GM18870 (cell line): ENCODE measurements around the gene VEZF1.

Experiments
- ATAC-seq: cut with Tn5 transposase; IDR thresholded peaks from one replicate; pipeline ENCODE4 v1.9.1; 2021; ENCODE audit warnings: moderate library complexity; ENCODE audit not compliant: unreplicated experiment

Gene VEZF1

DNA sequence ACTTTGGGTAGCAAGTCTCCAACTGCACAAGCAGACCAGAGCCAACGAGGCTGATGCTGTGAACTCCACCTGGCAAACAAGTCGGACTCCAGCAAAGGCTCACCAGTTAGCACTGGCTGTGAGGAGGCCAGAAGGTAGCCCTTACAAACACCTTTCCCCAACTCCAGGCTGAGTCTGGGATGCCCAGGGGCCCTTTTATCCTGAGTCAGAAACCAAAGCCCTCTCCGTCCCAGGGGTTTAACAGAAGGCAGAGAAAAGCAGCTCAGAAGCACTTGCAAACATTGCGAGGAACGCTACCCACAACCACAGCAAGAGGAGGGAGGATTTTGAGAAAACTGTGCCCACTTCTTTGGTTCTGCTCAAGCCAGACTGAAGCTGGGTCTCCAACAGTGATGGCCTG lies 57.8 kb downstream of the VEZF1 start:
- no peak for ATAC-seq

DNA sequence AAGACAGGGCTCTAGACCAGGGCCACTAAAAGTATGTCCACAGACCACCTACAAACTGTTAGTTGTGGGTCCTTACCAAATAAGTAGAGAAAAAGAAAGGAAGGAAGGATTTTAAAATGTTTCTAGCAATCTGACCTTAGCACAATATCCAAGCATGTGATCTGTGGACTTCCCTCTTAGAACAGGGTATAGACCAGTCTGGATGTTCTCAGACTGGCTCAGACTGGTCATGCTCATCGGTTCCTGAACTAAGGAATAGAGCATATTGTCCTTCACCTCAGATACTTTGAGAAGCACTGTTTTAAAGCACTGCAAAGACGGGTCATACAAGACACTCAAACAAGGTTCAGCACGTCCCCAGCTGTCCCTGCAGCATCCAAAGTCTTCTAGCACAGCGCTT lies 58.7 kb downstream of the VEZF1 start:
- no peak for ATAC-seq

DNA sequence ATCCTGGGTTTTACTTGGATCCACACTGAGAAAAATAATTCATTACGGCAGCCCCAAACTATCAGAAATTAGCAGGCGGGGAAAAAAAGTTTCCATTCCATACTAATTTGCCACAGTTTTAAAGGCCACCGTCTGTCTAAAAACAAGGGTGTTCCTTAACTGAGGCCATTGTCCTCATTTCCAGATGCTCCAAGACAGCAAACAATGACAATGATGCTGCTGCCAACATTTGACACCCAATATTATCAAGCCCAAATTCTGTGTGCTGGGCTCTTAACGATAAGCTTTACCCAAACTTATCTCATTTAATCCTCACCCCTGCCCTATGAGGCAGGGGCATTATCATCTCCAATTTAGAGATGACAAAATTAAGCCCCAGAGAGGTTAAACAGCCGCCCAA lies 59.1 kb downstream of the VEZF1 start:
- no peak for ATAC-seq

DNA sequence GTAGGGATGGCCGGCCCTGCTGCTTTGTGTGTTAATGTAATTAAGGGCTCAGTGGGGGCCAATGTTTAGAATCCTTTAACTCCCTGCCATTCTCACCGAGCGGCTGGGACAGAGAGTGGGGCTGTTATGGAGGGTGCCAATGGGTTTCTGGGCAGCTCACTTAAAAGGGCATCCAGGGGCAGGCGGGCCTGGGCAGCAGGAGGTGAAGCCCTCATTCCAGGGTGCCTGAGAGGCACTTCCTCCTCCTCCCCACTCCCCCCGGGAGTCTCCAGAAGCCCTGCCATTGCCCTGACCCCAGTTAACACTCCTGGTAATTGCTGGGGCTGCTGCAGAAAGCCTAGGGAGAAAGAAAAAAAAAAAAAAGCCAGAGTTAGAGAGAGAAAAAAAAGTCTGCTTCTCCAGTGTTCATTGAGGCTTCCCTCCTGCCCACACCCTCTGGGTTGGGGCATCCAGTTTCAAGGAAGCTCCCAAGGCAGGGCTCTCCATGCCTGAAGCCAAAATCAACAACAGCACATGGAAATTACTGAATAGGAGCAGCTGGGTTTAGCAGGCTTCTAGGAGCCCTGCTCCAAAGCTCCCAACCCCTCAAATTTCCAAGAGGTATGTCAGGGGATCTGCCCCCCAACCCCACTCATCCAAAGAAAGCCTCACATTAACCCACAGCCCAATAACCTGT lies 60.9 kb downstream of the VEZF1 start:
- ATAC-seq = no peak

DNA sequence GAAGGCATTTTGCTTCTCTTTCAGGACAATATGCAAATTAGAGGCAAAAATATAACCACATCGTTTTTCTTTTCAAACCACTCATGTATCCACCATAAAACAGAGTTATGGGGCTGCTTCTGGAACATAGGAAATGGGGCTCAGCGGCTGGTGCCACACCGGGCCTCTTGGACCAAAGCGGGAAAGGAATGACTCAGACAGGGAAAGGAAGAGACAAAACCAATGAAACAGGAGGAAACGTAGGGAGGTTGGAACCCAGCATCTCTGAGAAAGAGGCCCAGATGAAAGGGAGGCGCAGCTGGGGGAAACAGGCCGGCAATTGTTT lies 61.4 kb downstream of the VEZF1 start:
- ATAC-seq = no peak

DNA sequence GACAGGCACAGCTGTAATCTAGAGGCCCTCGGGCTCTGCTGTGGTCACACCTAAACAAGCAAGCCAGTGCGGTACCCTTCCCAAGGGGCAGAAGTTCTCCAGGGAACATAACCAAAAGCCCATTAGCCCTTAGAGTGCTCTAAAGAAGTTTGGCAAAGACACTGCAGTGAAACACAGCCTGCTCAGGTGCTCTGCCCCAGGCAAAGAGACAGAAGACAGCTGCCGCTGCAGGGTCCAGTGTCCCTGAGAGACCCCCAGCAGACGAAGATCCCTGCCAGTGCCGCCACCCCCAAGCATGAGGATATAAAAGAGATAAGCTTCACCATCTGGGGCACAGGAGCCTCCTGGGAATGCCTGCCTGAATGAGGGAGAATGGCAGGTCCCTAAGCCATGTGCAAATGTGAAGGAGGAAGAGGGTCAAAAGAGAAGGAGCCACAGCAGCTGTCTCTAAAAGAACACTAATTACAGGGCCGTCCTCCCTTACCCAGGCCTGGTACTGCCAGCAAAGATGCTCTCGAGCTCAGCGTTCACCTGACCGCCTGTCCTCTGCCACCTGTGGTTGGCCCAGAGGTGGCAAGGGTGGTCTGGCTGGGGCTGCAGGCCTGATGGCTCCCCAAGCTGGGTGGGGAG lies 62.6 kb downstream of the VEZF1 start:
- ATAC-seq = no peak

DNA sequence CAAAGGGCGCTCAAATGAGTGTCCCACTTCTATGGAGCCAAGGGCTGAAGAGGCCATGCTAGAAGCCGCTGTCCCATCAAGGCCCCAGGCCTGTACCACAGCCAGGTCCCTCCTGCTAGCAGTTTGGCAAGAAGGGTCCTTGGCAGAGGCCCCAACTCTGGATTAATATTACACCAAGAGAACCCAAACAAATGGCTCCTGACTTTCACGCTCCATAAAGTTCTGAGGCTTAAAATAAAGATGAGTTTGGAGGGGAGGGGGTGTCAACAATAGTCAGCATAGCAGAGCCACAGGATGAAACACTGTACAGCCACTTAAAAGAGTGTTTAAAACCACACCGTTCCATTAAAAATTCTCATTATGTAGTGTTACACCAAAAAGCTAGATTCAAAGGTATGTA lies 63.4 kb downstream of the VEZF1 start:
- ATAC-seq = no peak
